OCI-LY1 (cell line): ENCODE data around the gene GMDS.

ENCODE experiments used
- CTCF ChIP-seq: fragments of 200-600 bp; sonication (generic), shearing (Covaris generic); IDR thresholded peaks from 2 replicates; pipeline ENCODE4 v1.5.1; 2017; ENCODE audit warnings: mild to moderate bottlenecking, antibody characterized with exemption, low read length, moderate library complexity, mixed read lengths
- EZH2 ChIP-seq: fragments of 200-600 bp; sonication (generic), shearing (Covaris generic); IDR thresholded peaks from 2 replicates; pipeline ENCODE4 v1.8.0; 2017; ENCODE audit warnings: borderline replicate concordance, mixed run types, mild to moderate bottlenecking, antibody characterized with exemption, low read length, moderate library complexity, mixed read lengths

DNA sequence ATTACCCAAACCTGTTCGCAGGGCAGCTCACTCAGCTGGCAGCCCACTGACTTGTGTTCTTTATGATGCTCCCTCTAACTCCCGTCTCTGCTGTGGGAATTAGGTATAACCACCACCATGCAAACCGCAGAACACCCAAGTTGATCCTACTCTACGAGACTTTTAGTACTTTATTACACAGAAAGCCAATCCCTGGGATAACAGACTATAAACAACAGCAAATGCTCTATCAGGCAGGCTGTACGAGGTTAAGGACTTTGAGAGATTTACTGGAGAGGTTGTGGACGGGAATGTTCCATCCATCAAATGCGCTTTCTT is 394.6 kb downstream of the GMDS start:
- TF ChIP-seq EZH2 (no peak), CTCF (no peak)
